GM12878 (cell line): ENCODE measurements around the gene MYCBP. TPM values are rescaled to one million over a fixed set of nuclear protein-coding genes. Genes with fewer than 3 reads are reported as not detected.

Experiments
- CBX3 ChIP-seq: fragments of 200-600 bp; sonication (generic); IDR thresholded peaks from 2 replicates; pipeline ENCODE4 v1.6.1; 2016; ENCODE audit warnings: low read depth, borderline replicate concordance
- CHD1 ChIP-seq: IDR thresholded peaks from 2 replicates; pipeline ENCODE4 v1.6.1; 2012; ENCODE audit warnings: low read depth, low read length, improper control_type of control experiment
- CHD2 ChIP-seq: IDR thresholded peaks from 2 replicates; pipeline ENCODE4 v1.6.1; 2011; ENCODE audit warnings: low read depth, low read length, improper control_type of control experiment, borderline replicate concordance
- E2F8 ChIP-seq: fragments of 450-650 bp; IDR thresholded peaks from 2 replicates; pipeline ENCODE4 v1.6.1; 2018; ENCODE audit warnings: mild to moderate bottlenecking, low read depth, moderate library complexity; ENCODE audit not compliant: partially characterized antibody
- GATAD2B ChIP-seq: fragments of 450-650 bp; conservative IDR thresholded peaks from 2 replicates; pipeline ENCODE4 v1.6.1; 2017; ENCODE audit warnings: low read depth, mild to moderate bottlenecking, moderate library complexity
- JUND ChIP-seq: IDR thresholded peaks from 2 replicates; pipeline ENCODE4 v1.6.1; 2012; ENCODE audit warnings: low read depth, mild to moderate bottlenecking, low read length, improper control_type of control experiment, moderate library complexity
- MEF2B ChIP-seq: fragments of 450-650 bp; IDR thresholded peaks from 2 replicates; pipeline ENCODE4 v1.6.1; 2018; ENCODE audit warnings: mild to moderate bottlenecking, moderate library complexity; ENCODE audit not compliant: partially characterized antibody, poor library complexity, severe bottlenecking
- MLLT1 ChIP-seq: fragments of 450-650 bp; IDR thresholded peaks from 2 replicates; pipeline ENCODE4 v1.6.1; 2016; ENCODE audit warnings: mild to moderate bottlenecking
- NFXL1 ChIP-seq: fragments of 450-650 bp; IDR thresholded peaks from 2 replicates; pipeline ENCODE4 v1.6.1; 2017; ENCODE audit warnings: antibody characterized with exemption, mild to moderate bottlenecking, borderline replicate concordance
- NFYA ChIP-seq: IDR thresholded peaks from 2 replicates; pipeline ENCODE4 v1.6.1; 2011; ENCODE audit warnings: low read depth, mild to moderate bottlenecking, low read length, improper control_type of control experiment, borderline replicate concordance
- PRDM15 ChIP-seq: fragments of 450-650 bp; formaldehyde crosslinking; IDR thresholded peaks from 2 replicates; pipeline ENCODE4 v1.4.0; 2020; ENCODE audit warnings: mild to moderate bottlenecking, moderate library complexity
- RB1 ChIP-seq: fragments of 450-650 bp; formaldehyde crosslinking; IDR thresholded peaks from 2 replicates; pipeline ENCODE4 v1.6.1; 2017; ENCODE audit warnings: mild to moderate bottlenecking, borderline replicate concordance
- SMAD5 ChIP-seq: IDR thresholded peaks from 2 replicates; pipeline ENCODE4 v1.6.1; 2016; ENCODE audit warnings: antibody characterized with exemption, low read depth
- SMC3 ChIP-seq: IDR thresholded peaks from 2 replicates; pipeline ENCODE4 v1.6.1; 2011; ENCODE audit warnings: low read length, improper control_type of control experiment, borderline replicate concordance
- WRNIP1 ChIP-seq: IDR thresholded peaks from 2 replicates; pipeline ENCODE4 v1.6.1; 2011; ENCODE audit warnings: low read depth, low read length, improper control_type of control experiment, borderline replicate concordance
- polyA plus RNA-seq, 11 experiments: library from polyadenylated mRNA; depleted of rRNA in 4 of 11; unstranded in 6 of 11; stranded (reverse) in 5 of 11; fragments of >200 nt; fragmentation: Nextera tagmentation in 4 of 11; fragmentation: Illumina TruSeq in 1 of 11; extraction: Ambion mirVana in 4 of 11; extraction: Trizol in 1 of 11; gene quantifications; 1 replicate in 1 of 11; 2 replicates in 10 of 11; pipeline versions ENCODE4 v1.2.1 to v1.2.3, GENCODE V29; 2011 to 2016; ENCODE audit warnings: inconsistent platforms in 2 of 11, missing spikeins in 2 of 11, low read depth in 1 of 11
- total RNA-seq, 4 experiments: library from RNA; depleted of rRNA in 3 of 4; stranded (reverse); fragments of >200 nt in 3 of 4; fragmentation: Illumina TruSeq in 1 of 4; extraction: Trizol in 1 of 4; gene quantifications; 2 replicates each; pipeline versions ENCODE4 v1.2.1 to v1.2.3, GENCODE V29; 2013 to 2021
- TF ChIP-seq, protein P1 (sequence below): IDR thresholded peaks from 2 replicates; pipeline ENCODE4 v1.6.1; 2011; ENCODE audit warnings: low read depth, mild to moderate bottlenecking, low read length, moderate library complexity, borderline replicate concordance; ENCODE audit errors: extremely low read depth
- TF ChIP-seq, protein P2 (sequence below), 3 experiments: IDR thresholded peaks in 2 of 3; conservative IDR thresholded peaks in 1 of 3; 2 replicates each; pipeline ENCODE4 v1.5.1; 2011; ENCODE audit warnings: low read depth in 3 of 3, low read length in 3 of 3, mild to moderate bottlenecking in 3 of 3, control low read depth in 2 of 3, moderate library complexity in 2 of 3, inconsistent platforms in 1 of 3, mixed read lengths in 1 of 3; ENCODE audit not compliant: control insufficient read depth in 2 of 3, insufficient read depth in 1 of 3; ENCODE audit errors: extremely low read depth in 1 of 3

MYCBP gene
- total and polyA plus RNA-seq, 10 of the 15 experiments (the other 5 are each of a cell fraction or from before 2014, with no cell fraction given) = 26.1 to 210 (median 43.1) TPM

DNA sequence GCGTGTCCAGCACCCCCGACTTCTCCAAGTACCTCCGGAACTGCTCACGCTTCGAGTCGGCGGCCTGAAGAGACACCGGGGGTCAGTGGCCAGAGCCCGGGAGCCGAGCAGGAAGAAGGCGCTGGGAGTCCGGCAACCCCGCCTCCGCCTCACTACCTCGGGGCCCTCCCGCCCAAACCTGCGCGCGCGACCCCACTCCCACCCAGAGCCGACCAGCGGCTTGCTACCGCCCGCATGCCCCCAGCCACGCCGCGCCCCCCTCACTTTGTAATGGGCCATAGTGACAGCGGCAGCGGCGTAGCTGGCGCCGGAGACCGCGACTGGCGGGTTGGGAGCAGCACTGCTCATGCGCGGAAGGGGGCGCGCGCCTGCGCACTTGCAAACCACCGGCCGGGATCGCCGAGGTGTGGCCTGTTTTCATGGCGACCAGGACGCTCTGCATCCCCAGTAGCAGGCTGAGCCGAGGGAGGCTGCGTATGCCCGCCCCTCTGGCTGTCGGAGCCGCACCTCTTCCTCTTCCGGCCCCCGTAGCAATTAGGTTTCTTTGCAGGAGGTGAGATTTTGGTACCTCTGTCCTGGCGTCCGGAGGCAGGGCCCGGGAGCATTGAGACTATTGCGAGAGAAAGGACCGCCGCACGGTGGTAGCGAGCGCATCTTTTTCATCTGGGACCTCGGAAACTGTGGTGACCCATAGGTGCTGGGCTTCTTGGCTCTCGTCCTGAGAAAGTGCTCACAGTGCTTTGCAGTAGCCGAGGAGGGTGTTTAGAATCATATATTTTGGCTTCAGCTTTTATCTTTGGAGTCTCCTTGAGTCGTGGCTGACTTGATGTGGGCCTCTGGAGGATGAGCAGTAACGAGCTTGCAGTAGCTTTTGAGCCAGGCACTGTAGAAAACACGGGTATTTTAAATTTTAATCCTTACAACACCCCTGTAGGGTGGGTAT, at the start of gene MYCBP (continued):
- TF ChIP-seq, protein P1, sequence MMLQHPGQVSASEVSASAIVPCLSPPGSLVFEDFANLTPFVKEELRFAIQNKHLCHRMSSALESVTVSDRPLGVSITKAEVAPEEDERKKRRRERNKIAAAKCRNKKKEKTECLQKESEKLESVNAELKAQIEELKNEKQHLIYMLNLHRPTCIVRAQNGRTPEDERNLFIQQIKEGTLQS = no peak
- TF ChIP-seq GATAD2B (no peak; the same call in 1 of the 2 replicates), CHD1 (no peak), PRDM15 (CRISPR knock-in tag) (no peak), NFYA (no peak), SMC3 (no peak), SMAD5 (peak; percentile 82; the same call in 1 of the 2 replicates), CBX3 (no peak), RB1 (no peak; the same call in 1 of the 2 replicates), JUND (no peak), MEF2B (peak; percentile 1), CHD2 (0 out of 2 replicates have a peak, but pooled peaks have one; percentile 45), E2F8 (no peak), NFXL1 (no peak), WRNIP1 (no peak), MLLT1 (no peak)
- TF ChIP-seq, protein P2, sequence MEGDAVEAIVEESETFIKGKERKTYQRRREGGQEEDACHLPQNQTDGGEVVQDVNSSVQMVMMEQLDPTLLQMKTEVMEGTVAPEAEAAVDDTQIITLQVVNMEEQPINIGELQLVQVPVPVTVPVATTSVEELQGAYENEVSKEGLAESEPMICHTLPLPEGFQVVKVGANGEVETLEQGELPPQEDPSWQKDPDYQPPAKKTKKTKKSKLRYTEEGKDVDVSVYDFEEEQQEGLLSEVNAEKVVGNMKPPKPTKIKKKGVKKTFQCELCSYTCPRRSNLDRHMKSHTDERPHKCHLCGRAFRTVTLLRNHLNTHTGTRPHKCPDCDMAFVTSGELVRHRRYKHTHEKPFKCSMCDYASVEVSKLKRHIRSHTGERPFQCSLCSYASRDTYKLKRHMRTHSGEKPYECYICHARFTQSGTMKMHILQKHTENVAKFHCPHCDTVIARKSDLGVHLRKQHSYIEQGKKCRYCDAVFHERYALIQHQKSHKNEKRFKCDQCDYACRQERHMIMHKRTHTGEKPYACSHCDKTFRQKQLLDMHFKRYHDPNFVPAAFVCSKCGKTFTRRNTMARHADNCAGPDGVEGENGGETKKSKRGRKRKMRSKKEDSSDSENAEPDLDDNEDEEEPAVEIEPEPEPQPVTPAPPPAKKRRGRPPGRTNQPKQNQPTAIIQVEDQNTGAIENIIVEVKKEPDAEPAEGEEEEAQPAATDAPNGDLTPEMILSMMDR (IDR thresholded peaks at IDR 0.05 in 2 of 3, conservative IDR thresholded peaks at IDR 0.05 in 1 of 3; ENCODE audit: control insufficient read depth in 2 of 3, extremely low read depth in 1 of 3, insufficient read depth in 1 of 3, low read depth in 3 of 3, low read length in 3 of 3) = 0 out of 6 replicates have a peak, but pooled peaks of 1 of the 3 experiments have one; percentile 1
